T-cell (primary cell): Measurements from ENCODE around the gene FBXO41. TPM values are rescaled to one million over a fixed set of nuclear protein-coding genes. Genes with fewer than 3 reads are reported as not detected.

Experiments used
- ATAC-seq, 4 experiments: fragments of 200-7000 bp in 3 of 4; fragments of 150-1000 bp in 1 of 4; cut with Tn5 transposase; replicated peaks in 1 of 4; 1 replicate in 3 of 4; 2 replicates in 1 of 4; pipeline ENCODE4 v1.10.0; 2021; ENCODE audit warnings: moderate library complexity in 3 of 4, mild to moderate bottlenecking in 2 of 4, moderate number of reproducible peaks in 1 of 4
- CTCF ChIA-PET, 2 donors: fragments of 300-600 bp; sonication (Branson Sonifier 250); formaldehyde crosslinking; loops; one replicate each; lab custom pipeline; 2022; ENCODE audit warnings: antibody characterized with exemption in 2 of 2; lab: Charles Lee
- POLR2A ChIA-PET, 2 donors: fragments of 300-600 bp; sonication (Branson Sonifier 250); formaldehyde crosslinking; loops; one replicate each; lab custom pipeline; 2022; ENCODE audit warnings: antibody characterized with exemption in 2 of 2; lab: Charles Lee
- DNase-seq, 35 experiments: peaks; one replicate each; pipeline versions ENCODE4 v3.0.0 to v3.0.0-alpha.2; 2013 to 2023
- H3K27ac ChIP-seq: one replicate; pipeline ENCODE4 v1.5.1; 2013; ENCODE audit warnings: low read length
- H3K27me3 ChIP-seq, 2 experiments: replicated peaks in 1 of 2; 1 replicate in 1 of 2; 2 replicates in 1 of 2; pipeline versions ENCODE4 v1.6.1 to v1.7.0; 2013; ENCODE audit warnings: low read length in 1 of 2, mixed read lengths in 1 of 2; ENCODE audit not compliant: control insufficient read depth in 2 of 2, insufficient read depth in 2 of 2; ENCODE audit errors: extremely low read depth in 1 of 2
- H3K36me3 ChIP-seq, 2 donors: 1 replicate in 1 of 2; 2 replicates in 1 of 2; pipeline versions ENCODE4 v1.6.1 to v1.7.0; 2013; ENCODE audit warnings: low read length in 1 of 2; ENCODE audit not compliant: control insufficient read depth in 2 of 2, insufficient read depth in 1 of 2; ENCODE audit errors: extremely low read depth in 1 of 2
- H3K4me1 ChIP-seq, 2 experiments: 1 replicate in 1 of 2; 2 replicates in 1 of 2; pipeline versions ENCODE4 v1.6.1 to v1.7.0; 2013; ENCODE audit warnings: low read length in 2 of 2, mixed read lengths in 1 of 2; ENCODE audit not compliant: insufficient read depth in 2 of 2, control insufficient read depth in 1 of 2; ENCODE audit errors: extremely low read depth in 1 of 2
- H3K4me3 ChIP-seq, 2 donors: 1 replicate in 1 of 2; 2 replicates in 1 of 2; pipeline versions ENCODE4 v1.5.1 to v1.7.0; 2013; ENCODE audit warnings: mild to moderate bottlenecking in 2 of 2, low read length in 1 of 2, moderate library complexity in 1 of 2; ENCODE audit not compliant: control insufficient read depth in 1 of 2; ENCODE audit errors: extremely low read depth in 1 of 2
- H3K9me3 ChIP-seq: 2 replicates; pipeline ENCODE4 v1.7.0; 2013
- H3K27ac Mint-ChIP-seq, 2 donors: one replicate each; pipeline ENCODE4 v1.8.0; 2020 to 2021; ENCODE audit warnings: mild to moderate bottlenecking in 2 of 2, mixed read lengths in 2 of 2
- H3K27me3 Mint-ChIP-seq, 2 donors: one replicate each; pipeline ENCODE4 v1.8.0; 2021 to 2022; ENCODE audit warnings: mixed read lengths in 2 of 2
- H3K36me3 Mint-ChIP-seq: one replicate; pipeline ENCODE4 v1.8.0; 2021; ENCODE audit warnings: mixed read lengths
- H3K4me1 Mint-ChIP-seq, 3 donors: one replicate each; pipeline ENCODE4 v1.8.0; 2020 to 2022; ENCODE audit warnings: mixed read lengths in 3 of 3, mild to moderate bottlenecking in 1 of 3
- H3K4me3 Mint-ChIP-seq, 3 donors: one replicate each; pipeline ENCODE4 v1.8.0; 2020 to 2022; ENCODE audit warnings: mild to moderate bottlenecking in 3 of 3, mixed read lengths in 3 of 3, moderate library complexity in 3 of 3
- H3K9me3 Mint-ChIP-seq, 3 donors: one replicate each; pipeline ENCODE4 v1.8.0; 2020 to 2022; ENCODE audit warnings: mixed read lengths in 3 of 3
- WGBS: methylation state at CpG from one replicate; pipeline ENCODE4 v1.1.5; 2013; ENCODE audit warnings: missing lambda C conversion rate; ENCODE audit not compliant: insufficient coverage; 5-methylcytosine and 5-hydroxymethylcytosine counted together
- total RNA-seq, 35 experiments: library from RNA in 6 of 35; stranded (reverse) in 6 of 35; fragments of 120-200 nt in 1 of 35; gene quantifications; one replicate each; pipeline versions ENCODE4 v1.2.1 to v1.2.4 and lab custom pipeline; 2013 to 2026

FBXO41 gene
- total RNA-seq, 5 donors from 2014 or later (not counting 1 experiment from before 2014, with no cell fraction given) = 17.6 to 23.7 (median 19.6) TPM

DNA sequence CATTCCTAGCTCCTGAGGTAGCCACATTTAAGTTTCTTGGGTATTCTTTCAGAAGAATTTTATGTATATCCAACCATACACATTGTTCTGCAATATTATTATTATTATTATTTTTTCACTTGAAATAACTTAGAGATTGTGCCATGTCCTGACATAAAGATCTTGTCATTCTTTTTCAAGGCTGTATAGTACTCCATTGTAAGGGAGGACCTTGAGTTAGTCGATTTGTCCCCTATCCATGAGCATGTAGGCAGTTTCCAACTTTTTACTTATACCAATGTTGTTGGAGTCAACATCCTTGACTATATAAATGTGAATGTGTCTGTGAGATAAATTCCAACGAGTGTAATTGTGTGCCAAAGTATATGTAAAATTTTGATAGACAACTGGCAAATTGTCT lies 10.0 kb upstream of the FBXO41 start:
- CTCF ChIA-PET = interaction anchor here in 1 of 2 donors (1.2 kb wide), 1 partner anchor 9 kb away, joined by 3 read pairs; the partner anchor contains the start of gene FBXO41
- Mint-ChIP-seq H3K4me3 (peak overlapping the region in 1 of 3 donors; percentile 69), H3K36me3 (no peaks in the 10 kb centered on the region), H3K4me1 (peaks cover 10 to 20% (median 19%) of the 10 kb centered on the region in 3 donors), H3K9me3 (no peaks in the 10 kb centered on the region), H3K27ac (no peak overlapping the region), H3K27me3 (peaks cover 53 to 69% of the 10 kb centered on the region in 2 donors)
- WGBS = no CpG with 5 or more reads among the region's 2 CpGs
- POLR2A ChIA-PET = no interaction called here
- Histone ChIP-seq H3K4me3 (no peak overlapping the region), H3K27me3 (peaks cover 21 to 64% of the 10 kb centered on the region in 2 experiments), H3K27ac (no peak overlapping the region), H3K9me3 (no peaks in the 10 kb centered on the region), H3K36me3 (no peaks in the 10 kb centered on the region), H3K4me1 (peaks cover 19 to 28% of the 10 kb centered on the region in 2 experiments)
- no peak for DNase-seq
- no peak for ATAC-seq

DNA sequence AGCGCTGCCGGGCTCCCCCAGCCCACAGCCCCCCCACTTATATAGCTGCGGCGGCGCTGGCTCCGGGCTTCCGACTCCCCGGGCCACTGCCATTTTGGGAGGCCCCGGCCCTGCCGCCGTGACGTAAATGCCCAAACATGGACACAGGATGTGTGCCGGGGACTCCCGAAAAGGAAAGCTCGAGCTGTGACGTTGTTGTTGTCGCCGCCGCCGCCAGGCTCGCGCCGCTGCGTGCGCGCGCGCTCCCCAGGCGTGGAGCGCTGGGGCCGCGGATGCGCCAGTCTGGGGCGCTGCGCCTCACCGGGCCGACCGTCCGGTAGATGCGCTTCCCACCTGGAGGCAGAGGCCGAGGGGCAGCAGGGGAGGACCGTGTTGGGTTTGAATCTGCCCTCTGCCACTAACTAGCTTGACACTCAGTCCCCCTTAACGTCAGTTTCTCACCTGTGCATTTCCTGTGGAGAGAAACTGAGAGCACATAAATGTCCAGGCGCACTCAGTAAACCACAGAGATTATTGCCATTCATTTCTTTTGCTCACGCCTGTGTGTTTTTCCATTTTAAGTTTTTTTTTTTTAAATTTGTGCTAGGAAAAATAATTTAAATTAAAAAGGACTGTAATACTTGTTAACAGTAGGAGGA lies 9.4 kb upstream of the FBXO41 start, which contains the start of gene EGR4:
EGR4 (minus strand) TSS at position 15 of the 638 bp plus-strand sequence. CDS start 231 bp downstream, outside the sequence.
- H3K4me3 Mint-ChIP-seq = peak within 1 kb of the TSS; percentile 69 to 77 (median 75)
- no peak within 1 kb of the TSS for H3K27ac ChIP-seq
- peaks cover 21 to 60% of the 10 kb centered on the region in 2 experiments for H3K27me3 ChIP-seq
- H3K4me1 ChIP-seq = peaks cover 19 to 28% of the 10 kb centered on the region in 2 experiments
- under 1% methylated on average over 43 of the region's 45 CpGs for WGBS
- no peaks in the 10 kb centered on the region for H3K9me3 Mint-ChIP-seq
- peaks cover 51 to 73% of the 10 kb centered on the region in 2 donors for H3K27me3 Mint-ChIP-seq
- DNase-seq = peak; percentile 59 to 95 (median 91)
- H3K36me3 Mint-ChIP-seq = no peaks in the 10 kb centered on the region
- ChIA-PET CTCF (interaction anchor here (0.5 to 1.7 kb wide), 11 partner anchors 9 to 1962 kb away, joined by 3 to 8 read pairs (median 4); partner anchors contain the start of genes ALMS1 (in 1 of the 2), CCT7 (in 1 of the 2), FBXO41 (in 1 of the 2) and TPRKB (in 1 of the 2)), POLR2A (interaction anchor here (0.6 to 0.7 kb wide), 3 partner anchors 73 to 92 kb away, joined by 4 to 6 read pairs (median 5); no protein-coding TSS in a partner anchor)
- H3K4me3 ChIP-seq = peak within 1 kb of the TSS; percentile 48 to 55
- H3K27ac Mint-ChIP-seq = no peak within 1 kb of the TSS
- H3K4me1 Mint-ChIP-seq = peaks cover 10 to 20% (median 19%) of the 10 kb centered on the region in 3 donors
- no peaks in the 10 kb centered on the region for H3K9me3 ChIP-seq
- ATAC-seq = peak; percentile 83 to 96 (median 89)
- H3K36me3 ChIP-seq = no peaks in the 10 kb centered on the region

DNA sequence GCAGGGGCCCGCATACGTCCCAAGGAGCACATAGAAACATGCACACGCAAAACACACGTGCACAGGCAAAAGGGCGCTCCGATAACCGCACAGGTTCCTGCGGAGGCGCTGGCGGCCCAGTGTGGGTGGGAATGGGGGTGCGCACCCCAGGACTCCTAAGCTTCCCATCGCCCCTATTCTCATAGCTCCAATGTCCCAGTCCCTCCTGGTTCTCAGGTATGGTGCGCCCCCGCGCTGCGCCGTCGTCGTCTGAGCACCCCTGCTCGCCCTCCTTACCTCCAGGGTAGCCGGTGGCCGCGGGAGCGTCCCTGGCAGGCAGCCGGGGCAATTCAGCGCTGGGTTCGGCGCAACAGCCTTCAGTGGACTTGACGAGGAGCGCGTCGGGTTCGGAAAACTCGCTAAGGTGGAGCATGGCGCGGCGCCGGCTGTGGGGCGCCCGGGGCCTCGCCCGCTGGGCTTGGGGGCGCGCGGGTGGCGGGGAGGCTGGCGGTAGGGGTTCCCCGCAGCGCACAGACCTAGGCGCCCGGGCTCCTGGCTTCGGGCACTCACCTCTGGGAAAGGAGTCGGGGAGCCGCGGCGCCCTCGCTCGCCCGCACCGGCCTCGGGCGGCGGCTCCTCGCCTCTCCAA lies 8.7 kb upstream of the FBXO41 start:
- WGBS = 2% methylated on average over 54 of the region's 64 CpGs
- peaks cover 10 to 20% (median 19%) of the 10 kb centered on the region in 3 donors for H3K4me1 Mint-ChIP-seq
- ATAC-seq (peak in 1 of 4 experiments; percentile 7), DNase-seq (peak in 3 of 35 experiments; percentile 2 to 23 (median 5))
- H3K27ac Mint-ChIP-seq = no peak overlapping the region
- Histone ChIP-seq H3K9me3 (no peaks in the 10 kb centered on the region), H3K27ac (no peak overlapping the region), H3K4me3 (peak overlapping the region; percentile 48 to 55), H3K4me1 (peaks cover 19 to 28% of the 10 kb centered on the region in 2 experiments), H3K27me3 (peaks cover 21 to 60% of the 10 kb centered on the region in 2 experiments), H3K36me3 (no peaks in the 10 kb centered on the region)
- no peaks in the 10 kb centered on the region for H3K36me3 Mint-ChIP-seq
- H3K9me3 Mint-ChIP-seq = no peaks in the 10 kb centered on the region
- H3K27me3 Mint-ChIP-seq = peaks cover 51 to 74% of the 10 kb centered on the region in 2 donors
- peak overlapping the region; percentile 60 to 77 (median 68) for H3K4me3 Mint-ChIP-seq
- ChIA-PET POLR2A (interaction anchor here (0.6 to 0.7 kb wide), 3 partner anchors 72 to 92 kb away, joined by 4 to 6 read pairs (median 5); no protein-coding TSS in a partner anchor), CTCF (interaction anchor here (0.6 to 1.7 kb wide), 8 partner anchors 13 to 525 kb away, joined by 3 to 8 read pairs (median 4); partner anchors contain the start of genes ALMS1 (in 1 of the 2) and CCT7 (in 1 of the 2))

DNA sequence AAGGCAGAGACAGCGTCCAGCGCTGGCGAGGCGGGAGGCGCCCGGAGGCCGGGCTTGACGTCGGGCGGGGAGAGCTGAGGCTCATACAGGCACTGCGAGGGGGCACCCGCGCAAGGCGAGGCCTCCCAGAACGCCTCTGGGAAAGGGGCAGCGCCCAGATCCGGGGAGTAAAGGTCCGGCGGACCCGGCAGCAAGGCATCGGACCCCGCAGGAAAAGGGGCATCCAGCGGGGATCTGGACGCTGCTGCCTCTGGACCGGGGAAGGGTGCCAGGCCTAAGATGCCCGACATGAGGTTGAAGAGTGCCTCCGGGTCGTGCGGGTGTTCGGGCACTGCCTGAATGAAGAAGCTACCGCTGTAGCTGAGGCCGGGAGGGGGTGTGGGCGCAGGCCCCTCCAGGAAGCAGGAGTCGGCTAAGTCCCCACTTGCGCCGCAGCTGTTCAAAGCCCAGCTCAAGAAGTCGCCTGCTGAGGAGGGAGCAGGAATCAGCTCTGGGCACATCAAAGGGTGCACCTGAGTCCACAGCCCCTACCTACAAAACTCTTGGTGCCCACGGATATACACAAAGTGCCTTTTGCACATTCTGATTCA lies 8.1 kb upstream of the FBXO41 start:
- Mint-ChIP-seq H3K27me3 (peaks cover 45 to 68% of the 10 kb centered on the region in 2 donors), H3K4me1 (peaks cover 10 to 20% (median 19%) of the 10 kb centered on the region in 3 donors), H3K36me3 (no peaks in the 10 kb centered on the region), H3K27ac (no peak overlapping the region), H3K9me3 (no peaks in the 10 kb centered on the region), H3K4me3 (peak overlapping the region; percentile 60 to 77 (median 68))
- Histone ChIP-seq H3K36me3 (no peaks in the 10 kb centered on the region), H3K27ac (no peak overlapping the region), H3K4me3 (peak overlapping the region in 1 of 2 donors; percentile 55), H3K4me1 (peaks cover 19 to 28% of the 10 kb centered on the region in 2 experiments), H3K27me3 (peaks cover 19 to 57% of the 10 kb centered on the region in 2 experiments), H3K9me3 (no peaks in the 10 kb centered on the region)
- ChIA-PET POLR2A (interaction anchor here in 1 of 2 donors (0.5 kb wide), 1 partner anchor 1099 kb away, joined by 5 read pairs; no protein-coding TSS in a partner anchor), CTCF (interaction anchor here in 1 of 2 donors (1.6 to 1.7 kb wide), 2 partner anchors 80 to 94 kb away, joined by 4 to 8 read pairs; partner anchors contain the start of gene ALMS1)
- WGBS = 12% methylated on average over 38 of the region's 38 CpGs
- DNase-seq (peak in 2 of 35 experiments; percentile 2 to 7), ATAC-seq (no peak)

DNA sequence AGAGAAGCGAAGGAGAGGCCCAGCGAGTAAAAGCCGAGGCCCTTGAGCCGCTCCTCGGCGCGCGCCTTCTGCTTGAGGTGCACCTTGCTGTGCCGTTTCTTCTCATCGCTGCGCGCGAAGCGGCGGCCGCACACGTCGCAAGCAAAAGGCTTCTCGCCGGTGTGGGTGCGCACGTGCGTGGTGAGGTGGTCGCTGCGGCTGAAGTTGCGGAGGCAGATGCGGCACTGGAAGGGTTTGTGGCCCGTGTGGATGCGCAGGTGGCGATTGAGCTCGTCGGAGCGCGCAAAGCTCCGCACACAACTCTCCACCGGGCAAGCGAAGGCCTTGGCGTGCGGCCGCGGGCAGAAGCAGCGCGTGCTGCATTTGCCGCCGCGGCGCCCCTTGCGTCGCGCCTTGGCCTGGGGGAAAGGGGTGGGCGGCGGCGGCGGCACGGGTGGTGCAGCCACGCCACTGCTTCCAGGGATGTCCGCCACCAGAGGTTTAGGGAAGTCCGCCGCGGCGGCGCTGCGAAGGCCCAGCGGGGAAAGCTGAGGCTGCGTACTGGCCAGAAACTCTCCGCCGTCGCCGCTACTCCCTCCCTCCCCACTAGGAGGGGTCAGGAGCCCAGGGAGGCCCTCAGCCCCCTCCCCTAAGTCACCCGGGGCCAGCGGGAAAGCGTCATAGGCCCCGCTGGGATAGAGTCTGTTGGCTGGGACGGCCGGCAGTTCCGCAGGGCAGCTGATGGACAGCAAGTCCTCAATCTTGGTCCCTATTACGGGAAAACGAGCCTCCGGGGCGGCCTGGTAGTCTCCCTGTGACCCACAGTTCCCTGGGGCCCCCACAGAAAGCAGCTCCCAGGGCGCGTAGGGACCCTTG lies 7.4 kb upstream of the FBXO41 start:
- peak; percentile 10 to 27 (median 14) for ATAC-seq
- ChIA-PET POLR2A (interaction anchor here in 1 of 2 donors (0.5 kb wide), 1 partner anchor 1100 kb away, joined by 5 read pairs; no protein-coding TSS in a partner anchor), CTCF (interaction anchor here in 1 of 2 donors (1.8 to 2.8 kb wide), 2 partner anchors 56 to 58 kb away, joined by 10 to 11 read pairs; partner anchors contain the start of genes CCT7 and PRADC1)
- peak overlapping the region; percentile 54 to 77 (median 76) for H3K4me3 Mint-ChIP-seq
- WGBS = 5% methylated on average over 72 of the region's 82 CpGs
- H3K27ac Mint-ChIP-seq = no peak overlapping the region
- Histone ChIP-seq H3K9me3 (no peaks in the 10 kb centered on the region), H3K36me3 (no peaks in the 10 kb centered on the region), H3K27me3 (peaks cover 19 to 49% of the 10 kb centered on the region in 2 experiments), H3K27ac (no peak overlapping the region), H3K4me1 (peaks cover 19 to 28% of the 10 kb centered on the region in 2 experiments), H3K4me3 (peak overlapping the region; percentile 23 to 57)
- H3K27me3 Mint-ChIP-seq = peaks cover 38 to 61% of the 10 kb centered on the region in 2 donors
- no peaks in the 10 kb centered on the region for H3K9me3 Mint-ChIP-seq
- H3K36me3 Mint-ChIP-seq = no peaks in the 10 kb centered on the region
- H3K4me1 Mint-ChIP-seq = peaks cover 10 to 20% (median 19%) of the 10 kb centered on the region in 3 donors
- peak in 5 of 35 experiments; percentile 5 to 39 (median 28) for DNase-seq
